SK-N-SH treated with all-trans-retinoic acid at 6 μM for 48 hours (cell line): Measurements from ENCODE around the gene NLGN3.

Experiments used
- BACH2 ChIP-seq: fragments of 250-450 bp; sonication (Bioruptor Pico); IDR thresholded peaks from 2 replicates; pipeline ENCODE4 v1.9.0; 2021; ENCODE audit warnings: mild to moderate bottlenecking, borderline replicate concordance
- OSR1 ChIP-seq: fragments of 250-450 bp; sonication (Bioruptor Pico); IDR thresholded peaks from 2 replicates; pipeline ENCODE4 v1.8.0; 2022; ENCODE audit warnings: moderate library complexity, mild to moderate bottlenecking, inconsistent platforms
- PATZ1 ChIP-seq: fragments of 250-450 bp; sonication (Bioruptor Pico); IDR thresholded peaks from 2 replicates; pipeline ENCODE4 v1.8.0; 2020; ENCODE audit warnings: mild to moderate bottlenecking, moderate library complexity, borderline replicate concordance
- PPARA ChIP-seq: fragments of 250-450 bp; sonication (Bioruptor Pico); IDR thresholded peaks from 2 replicates; pipeline ENCODE4 v1.5.0; 2020; ENCODE audit warnings: mild to moderate bottlenecking, borderline replicate concordance
- SNAI2 ChIP-seq: fragments of 250-450 bp; sonication (Bioruptor Pico); IDR thresholded peaks from 2 replicates; pipeline ENCODE4 v1.5.0; 2020; ENCODE audit warnings: mild to moderate bottlenecking, moderate library complexity
- TCF4 ChIP-seq: fragments of 250-450 bp; sonication (Bioruptor Pico); IDR thresholded peaks from 2 replicates; pipeline ENCODE4 v1.8.0; 2021; ENCODE audit warnings: mild to moderate bottlenecking, moderate library complexity, borderline replicate concordance
- TOX ChIP-seq: fragments of 250-450 bp; sonication (Bioruptor Pico); IDR thresholded peaks from 2 replicates; pipeline ENCODE4 v1.8.0; 2021; ENCODE audit warnings: mild to moderate bottlenecking, moderate library complexity, borderline replicate concordance
- ZC3H10 ChIP-seq: fragments of 250-450 bp; sonication (Bioruptor Pico); IDR thresholded peaks from 2 replicates; pipeline ENCODE4 v1.5.1; 2021; ENCODE audit warnings: mild to moderate bottlenecking, moderate library complexity
- ZFP3 ChIP-seq: fragments of 250-450 bp; sonication (Bioruptor Pico); IDR thresholded peaks from 2 replicates; pipeline ENCODE4 v1.5.0; 2020; ENCODE audit warnings: mild to moderate bottlenecking, moderate library complexity
- ZFP30 ChIP-seq: fragments of 450-650 bp; formaldehyde crosslinking; IDR thresholded peaks from 2 replicates; pipeline ENCODE4 v1.5.0; 2022; ENCODE audit warnings: mild to moderate bottlenecking, moderate library complexity
- ZNF70 ChIP-seq: fragments of 450-650 bp; formaldehyde crosslinking; IDR thresholded peaks from 2 replicates; pipeline ENCODE4 v1.5.0; 2020; ENCODE audit warnings: mild to moderate bottlenecking, moderate library complexity
- TF ChIP-seq, protein P1 (sequence below): fragments of 250-450 bp; sonication (Bioruptor Pico); IDR thresholded peaks from 2 replicates; pipeline ENCODE4 v1.8.0; 2021; ENCODE audit warnings: low read depth, mild to moderate bottlenecking, moderate library complexity, borderline replicate concordance
- TF ChIP-seq, protein P2 (sequence below): fragments of 250-450 bp; sonication (Bioruptor Pico); IDR thresholded peaks from 2 replicates; pipeline ENCODE4 v1.5.0; 2020; ENCODE audit warnings: mild to moderate bottlenecking, moderate library complexity

GRCh38 chrX:71103110-71103983 is 41.3 kb upstream of the NLGN3 start:
- TF ChIP-seq PATZ1 (CRISPR knock-in tag) (no peak), OSR1 (CRISPR knock-in tag) (no peak), ZFP3 (CRISPR knock-in tag) (no peak), ZNF70 (CRISPR knock-in tag) (no peak), SNAI2 (CRISPR knock-in tag) (no peak), BACH2 (no peak), ZC3H10 (CRISPR knock-in tag) (no peak), ZFP30 (no peak), PPARA (CRISPR knock-in tag) (no peak), TOX (CRISPR knock-in tag) (no peak), TCF4 (CRISPR knock-in tag) (no peak; the same call in 1 of the 2 replicates)
- TF ChIP-seq, protein P1, sequence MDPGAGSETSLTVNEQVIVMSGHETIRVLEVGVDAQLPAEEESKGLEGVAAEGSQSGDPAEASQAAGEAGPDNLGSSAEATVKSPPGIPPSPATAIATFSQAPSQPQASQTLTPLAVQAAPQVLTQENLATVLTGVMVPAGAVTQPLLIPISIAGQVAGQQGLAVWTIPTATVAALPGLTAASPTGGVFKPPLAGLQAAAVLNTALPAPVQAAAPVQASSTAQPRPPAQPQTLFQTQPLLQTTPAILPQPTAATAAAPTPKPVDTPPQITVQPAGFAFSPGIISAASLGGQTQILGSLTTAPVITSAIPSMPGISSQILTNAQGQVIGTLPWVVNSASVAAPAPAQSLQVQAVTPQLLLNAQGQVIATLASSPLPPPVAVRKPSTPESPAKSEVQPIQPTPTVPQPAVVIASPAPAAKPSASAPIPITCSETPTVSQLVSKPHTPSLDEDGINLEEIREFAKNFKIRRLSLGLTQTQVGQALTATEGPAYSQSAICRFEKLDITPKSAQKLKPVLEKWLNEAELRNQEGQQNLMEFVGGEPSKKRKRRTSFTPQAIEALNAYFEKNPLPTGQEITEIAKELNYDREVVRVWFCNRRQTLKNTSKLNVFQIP = no peak
- TF ChIP-seq, protein P2, sequence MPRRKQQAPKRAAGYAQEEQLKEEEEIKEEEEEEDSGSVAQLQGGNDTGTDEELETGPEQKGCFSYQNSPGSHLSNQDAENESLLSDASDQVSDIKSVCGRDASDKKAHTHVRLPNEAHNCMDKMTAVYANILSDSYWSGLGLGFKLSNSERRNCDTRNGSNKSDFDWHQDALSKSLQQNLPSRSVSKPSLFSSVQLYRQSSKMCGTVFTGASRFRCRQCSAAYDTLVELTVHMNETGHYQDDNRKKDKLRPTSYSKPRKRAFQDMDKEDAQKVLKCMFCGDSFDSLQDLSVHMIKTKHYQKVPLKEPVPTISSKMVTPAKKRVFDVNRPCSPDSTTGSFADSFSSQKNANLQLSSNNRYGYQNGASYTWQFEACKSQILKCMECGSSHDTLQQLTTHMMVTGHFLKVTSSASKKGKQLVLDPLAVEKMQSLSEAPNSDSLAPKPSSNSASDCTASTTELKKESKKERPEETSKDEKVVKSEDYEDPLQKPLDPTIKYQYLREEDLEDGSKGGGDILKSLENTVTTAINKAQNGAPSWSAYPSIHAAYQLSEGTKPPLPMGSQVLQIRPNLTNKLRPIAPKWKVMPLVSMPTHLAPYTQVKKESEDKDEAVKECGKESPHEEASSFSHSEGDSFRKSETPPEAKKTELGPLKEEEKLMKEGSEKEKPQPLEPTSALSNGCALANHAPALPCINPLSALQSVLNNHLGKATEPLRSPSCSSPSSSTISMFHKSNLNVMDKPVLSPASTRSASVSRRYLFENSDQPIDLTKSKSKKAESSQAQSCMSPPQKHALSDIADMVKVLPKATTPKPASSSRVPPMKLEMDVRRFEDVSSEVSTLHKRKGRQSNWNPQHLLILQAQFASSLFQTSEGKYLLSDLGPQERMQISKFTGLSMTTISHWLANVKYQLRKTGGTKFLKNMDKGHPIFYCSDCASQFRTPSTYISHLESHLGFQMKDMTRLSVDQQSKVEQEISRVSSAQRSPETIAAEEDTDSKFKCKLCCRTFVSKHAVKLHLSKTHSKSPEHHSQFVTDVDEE (CRISPR knock-in tag) = no peak
